ENCODE results near the gene DNAJB2.

DNA sequence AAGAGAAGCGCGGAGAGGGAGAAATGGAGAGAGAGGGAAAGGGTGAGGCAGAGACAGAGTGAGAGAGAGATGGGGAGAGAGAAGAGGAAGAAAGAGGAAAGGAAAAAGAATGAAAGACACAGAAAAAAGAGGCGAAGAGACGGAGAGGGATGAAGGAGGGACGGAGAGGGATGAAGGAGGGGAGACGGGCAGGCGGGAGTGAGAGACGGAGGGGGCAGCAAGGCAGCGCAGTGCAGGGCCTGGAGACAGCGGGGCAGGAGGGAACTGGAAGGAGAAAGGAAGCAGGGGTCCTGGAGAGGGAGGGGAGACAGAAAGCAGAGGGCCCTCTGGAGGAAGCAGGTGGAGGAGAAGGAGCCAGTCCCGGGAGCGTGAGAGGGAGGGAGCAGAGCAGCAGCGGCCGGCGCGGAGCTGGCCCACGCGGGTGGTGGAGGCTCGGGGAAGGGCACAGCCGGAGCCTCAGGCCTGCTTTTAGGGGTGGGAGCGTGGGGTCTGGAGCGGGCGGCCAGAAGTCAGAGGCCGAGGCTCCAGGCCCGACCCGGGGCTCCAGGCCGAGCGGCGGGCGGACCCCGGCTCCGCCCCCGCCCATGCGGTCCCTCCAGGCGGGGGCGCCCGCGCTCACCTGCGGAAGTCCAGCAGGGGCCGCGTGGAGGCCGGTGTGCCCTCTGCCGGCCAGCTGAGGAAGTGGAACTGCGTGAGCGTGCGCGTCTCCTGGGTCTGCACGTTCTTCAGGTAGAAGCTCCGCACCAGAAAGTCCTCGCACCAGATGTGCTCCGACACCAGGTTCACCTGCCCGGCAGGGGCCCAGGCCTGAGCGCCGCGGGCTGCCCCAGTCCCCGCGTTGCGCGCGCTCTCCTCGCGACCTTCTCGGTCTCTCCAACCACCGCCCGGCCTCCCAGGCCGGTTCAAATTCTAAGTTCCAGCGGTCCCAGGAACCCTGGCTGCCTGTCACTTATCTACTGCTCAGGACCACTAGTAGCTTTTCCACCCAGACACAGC lies 15.5 kb downstream of the DNAJB2 start:
- TF ChIP-seq, protein P1, sequence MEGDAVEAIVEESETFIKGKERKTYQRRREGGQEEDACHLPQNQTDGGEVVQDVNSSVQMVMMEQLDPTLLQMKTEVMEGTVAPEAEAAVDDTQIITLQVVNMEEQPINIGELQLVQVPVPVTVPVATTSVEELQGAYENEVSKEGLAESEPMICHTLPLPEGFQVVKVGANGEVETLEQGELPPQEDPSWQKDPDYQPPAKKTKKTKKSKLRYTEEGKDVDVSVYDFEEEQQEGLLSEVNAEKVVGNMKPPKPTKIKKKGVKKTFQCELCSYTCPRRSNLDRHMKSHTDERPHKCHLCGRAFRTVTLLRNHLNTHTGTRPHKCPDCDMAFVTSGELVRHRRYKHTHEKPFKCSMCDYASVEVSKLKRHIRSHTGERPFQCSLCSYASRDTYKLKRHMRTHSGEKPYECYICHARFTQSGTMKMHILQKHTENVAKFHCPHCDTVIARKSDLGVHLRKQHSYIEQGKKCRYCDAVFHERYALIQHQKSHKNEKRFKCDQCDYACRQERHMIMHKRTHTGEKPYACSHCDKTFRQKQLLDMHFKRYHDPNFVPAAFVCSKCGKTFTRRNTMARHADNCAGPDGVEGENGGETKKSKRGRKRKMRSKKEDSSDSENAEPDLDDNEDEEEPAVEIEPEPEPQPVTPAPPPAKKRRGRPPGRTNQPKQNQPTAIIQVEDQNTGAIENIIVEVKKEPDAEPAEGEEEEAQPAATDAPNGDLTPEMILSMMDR (IDR thresholded peaks at IDR 0.05) = peak; percentile 92 to 100 (median 99)
- TF ChIP-seq POLR2AphosphoS5 (IDR thresholded peaks at IDR 0.05) (peak in 2 of 3 donors; percentile 42 to 57), POLR2A (IDR thresholded peaks at IDR 0.05) (peak; percentile 29)
